HG02884 (cell line): ENCODE data around the gene ANKMY1.
"Not testable (repeated sequence)": the region's sequence is repeated elsewhere in the genome, so short reads cannot be mapped to it uniquely, and the experiment has no call there.

Experiments used
- ATAC-seq: cut with Tn5 transposase; IDR thresholded peaks from one replicate; pipeline ENCODE4 v1.9.1; 2021; ENCODE audit warnings: mild to moderate bottlenecking, moderate library complexity; ENCODE audit not compliant: unreplicated experiment

ANKMY1 gene

GRCh38 chr2:240523451-240524281, 34.1 kb downstream of the ANKMY1 start:
- no peak for ATAC-seq

- ATAC-seq, result no peak
Observed at GRCh38 chr2:240522406-240522805, 35.4 kb downstream of the ANKMY1 start.

- ATAC-seq, result not testable (repeated sequence)
Observed at GRCh38 chr2:240521885-240522284, 35.9 kb downstream of the ANKMY1 start.

- no peak for ATAC-seq
Observed at GRCh38 chr2:240520974-240521350, 36.8 kb downstream of the ANKMY1 start.

- ATAC-seq, result no peak
Observed at GRCh38 chr2:240520130-240520973, 37.4 kb downstream of the ANKMY1 start.

- no peak for ATAC-seq
Observed at GRCh38 chr2:240519396-240520129, 38.2 kb downstream of the ANKMY1 start.

GRCh38 chr2:240518981-240519380, 38.8 kb downstream of the ANKMY1 start:
- ATAC-seq, result no peak

GRCh38 chr2:240517342-240517741, 40.4 kb downstream of the ANKMY1 start:
- no peak for ATAC-seq

GRCh38 chr2:240514631-240515030, 43.2 kb downstream of the ANKMY1 start:
- no peak for ATAC-seq

- peak; percentile 91 for ATAC-seq
Observed at GRCh38 chr2:240513549-240514287, 44.1 kb downstream of the ANKMY1 start.

- ATAC-seq, result no peak
Observed at GRCh38 chr2:240512666-240513535, 44.9 kb downstream of the ANKMY1 start.

- no peak for ATAC-seq
Observed at GRCh38 chr2:240512109-240512485, 45.7 kb downstream of the ANKMY1 start.

- no peak for ATAC-seq
Observed at GRCh38 chr2:240511351-240512108, 46.3 kb downstream of the ANKMY1 start.

GRCh38 chr2:240510513-240511210, 47.1 kb downstream of the ANKMY1 start:
- no peak for ATAC-seq

GRCh38 chr2:240509667-240510512, 47.9 kb downstream of the ANKMY1 start:
- no peak for ATAC-seq

GRCh38 chr2:240508832-240509545, 48.8 kb downstream of the ANKMY1 start:
- ATAC-seq, result no peak

GRCh38 chr2:240507778-240508251, 50.0 kb downstream of the ANKMY1 start:
- ATAC-seq, result no peak
